ENCODE measurements around the gene SLC8A1. TPM values are rescaled to one million over a fixed set of nuclear protein-coding genes. Genes with fewer than 3 reads are reported as not detected.

Gene SLC8A1
- total and polyA plus RNA-seq, 2 donors, result 0.46 to 20.4 TPM

DNA sequence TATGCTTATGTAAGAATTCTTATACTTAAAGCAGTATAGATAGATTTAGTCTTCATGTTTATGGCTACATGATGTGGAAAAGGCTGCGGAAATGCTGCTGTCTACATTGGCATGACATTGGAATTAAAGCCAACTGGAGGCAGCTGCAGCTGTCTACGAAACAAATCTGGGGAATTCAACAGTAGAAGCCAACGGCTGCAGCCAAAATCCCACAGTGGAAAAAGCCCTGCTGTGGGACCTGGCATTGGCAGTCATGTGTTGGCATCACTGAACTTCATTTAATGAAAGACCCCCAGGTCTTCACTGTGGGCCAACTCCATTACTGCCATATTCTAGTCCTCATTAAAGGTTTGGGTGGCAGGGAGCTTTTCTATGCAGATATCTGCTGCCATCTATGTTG, 223.6 kb downstream of the SLC8A1 start:
- H3K9me3 ChIP-seq (ENCODE audit: control insufficient read depth in 2 of 2, insufficient read depth in 1 of 2, low read length in 1 of 2), result no peaks in the 10 kb centered on the region
- peak in 1 of 9 donors; percentile 22 for DNase-seq (ENCODE audit: low read depth in 6 of 9, low spot score in 9 of 9)
- no peaks in the 10 kb centered on the region for H3K36me3 ChIP-seq (ENCODE audit: control insufficient read depth in 2 of 2, insufficient read depth in 2 of 2, low read length in 1 of 2)
- no peaks in the 10 kb centered on the region for H3K27me3 ChIP-seq (ENCODE audit: control insufficient read depth in 2 of 2, insufficient read depth in 1 of 2, low read length in 1 of 2)
- peaks cover 12 to 15% of the 10 kb centered on the region in 2 donors for H3K4me1 ChIP-seq (ENCODE audit: control insufficient read depth in 2 of 2, insufficient read depth in 2 of 2, low read length in 2 of 2)
- no peak overlapping the region for H3K4me3 ChIP-seq (ENCODE audit: low read length in 2 of 2)
- 97% methylated on average over 3 of the region's 3 CpGs for WGBS
- H3K27ac ChIP-seq (ENCODE audit: low read depth in 1 of 2, low read length in 1 of 2), result no peak overlapping the region

DNA sequence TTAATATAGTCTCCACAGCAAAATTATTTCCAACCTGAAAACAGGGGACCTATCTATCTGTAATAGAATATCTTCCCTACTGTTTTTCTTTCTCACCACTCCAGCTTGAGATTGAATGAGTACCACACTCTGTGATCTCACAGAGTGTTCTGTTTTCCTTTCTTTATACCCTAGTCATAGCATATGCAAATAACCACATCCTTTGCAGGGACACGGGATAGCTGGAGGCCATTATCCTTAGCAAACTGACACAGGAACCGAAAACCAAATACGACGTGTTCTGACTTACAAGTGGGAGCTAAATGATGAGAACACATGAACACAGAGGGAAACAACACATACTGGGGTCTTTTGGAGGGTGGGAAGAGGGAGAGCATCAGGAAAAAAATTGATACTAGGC, 224.7 kb downstream of the SLC8A1 start:
- 94% methylated on average over 4 of the region's 4 CpGs for WGBS
- Histone ChIP-seq H3K9me3 (ENCODE audit: control insufficient read depth in 2 of 2, insufficient read depth in 1 of 2, low read length in 1 of 2) (no peaks in the 10 kb centered on the region), H3K27ac (ENCODE audit: low read depth in 1 of 2, low read length in 1 of 2) (no peak overlapping the region), H3K4me1 (ENCODE audit: control insufficient read depth in 2 of 2, insufficient read depth in 2 of 2, low read length in 2 of 2) (peaks cover 12 to 15% of the 10 kb centered on the region in 2 donors), H3K36me3 (ENCODE audit: control insufficient read depth in 2 of 2, insufficient read depth in 2 of 2, low read length in 1 of 2) (no peaks in the 10 kb centered on the region), H3K4me3 (ENCODE audit: low read length in 2 of 2) (no peak overlapping the region), H3K27me3 (ENCODE audit: control insufficient read depth in 2 of 2, insufficient read depth in 1 of 2, low read length in 1 of 2) (no peaks in the 10 kb centered on the region)
- DNase-seq (ENCODE audit: low read depth in 6 of 9, low spot score in 9 of 9), result no peak

DNA sequence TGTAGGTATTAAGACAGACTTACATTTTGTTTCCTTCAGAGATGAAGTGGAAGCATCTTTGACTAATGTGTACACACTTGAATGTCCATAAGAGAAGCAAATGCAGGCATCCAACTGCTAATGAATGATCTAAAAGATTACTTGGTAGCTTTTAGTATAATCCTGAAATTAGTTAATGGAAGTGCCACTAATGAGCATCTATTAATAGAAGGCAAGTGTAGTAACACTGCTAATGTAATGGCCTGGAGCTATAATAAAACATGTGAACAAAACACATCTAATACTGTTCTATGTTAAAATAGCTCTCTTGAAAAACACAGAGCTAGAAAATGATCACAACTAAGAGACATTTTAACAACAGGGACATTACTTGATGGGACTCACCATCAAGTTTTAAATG, 225.3 kb downstream of the SLC8A1 start:
- Histone ChIP-seq H3K27ac (ENCODE audit: low read depth in 1 of 2, low read length in 1 of 2) (no peak overlapping the region), H3K4me3 (ENCODE audit: low read length in 2 of 2) (no peak overlapping the region), H3K4me1 (ENCODE audit: control insufficient read depth in 2 of 2, insufficient read depth in 2 of 2, low read length in 2 of 2) (peaks cover 7 to 12% of the 10 kb centered on the region in 2 donors), H3K27me3 (ENCODE audit: control insufficient read depth in 2 of 2, insufficient read depth in 1 of 2, low read length in 1 of 2) (no peaks in the 10 kb centered on the region), H3K9me3 (ENCODE audit: control insufficient read depth in 2 of 2, insufficient read depth in 1 of 2, low read length in 1 of 2) (no peaks in the 10 kb centered on the region), H3K36me3 (ENCODE audit: control insufficient read depth in 2 of 2, insufficient read depth in 2 of 2, low read length in 1 of 2) (no peaks in the 10 kb centered on the region)
- DNase-seq (ENCODE audit: low read depth in 6 of 9, low spot score in 9 of 9), result no peak

GRCh38 chr2:40225670-40226210, 226.2 kb downstream of the SLC8A1 start:
- Histone ChIP-seq H3K9me3 (ENCODE audit: control insufficient read depth in 2 of 2, insufficient read depth in 1 of 2, low read length in 1 of 2) (no peaks in the 10 kb centered on the region), H3K27ac (ENCODE audit: low read depth in 1 of 2, low read length in 1 of 2) (no peak overlapping the region), H3K4me3 (ENCODE audit: low read length in 2 of 2) (no peak overlapping the region), H3K36me3 (ENCODE audit: control insufficient read depth in 2 of 2, insufficient read depth in 2 of 2, low read length in 1 of 2) (no peaks in the 10 kb centered on the region), H3K27me3 (ENCODE audit: control insufficient read depth in 2 of 2, insufficient read depth in 1 of 2, low read length in 1 of 2) (no peaks in the 10 kb centered on the region), H3K4me1 (ENCODE audit: control insufficient read depth in 2 of 2, insufficient read depth in 2 of 2, low read length in 2 of 2) (peaks cover 0 to 6% of the 10 kb centered on the region in 2 donors)
- no peak for DNase-seq (ENCODE audit: low read depth in 6 of 9, low spot score in 9 of 9)
- WGBS, result 64% methylated on average over 2 of the region's 2 CpGs

DNA sequence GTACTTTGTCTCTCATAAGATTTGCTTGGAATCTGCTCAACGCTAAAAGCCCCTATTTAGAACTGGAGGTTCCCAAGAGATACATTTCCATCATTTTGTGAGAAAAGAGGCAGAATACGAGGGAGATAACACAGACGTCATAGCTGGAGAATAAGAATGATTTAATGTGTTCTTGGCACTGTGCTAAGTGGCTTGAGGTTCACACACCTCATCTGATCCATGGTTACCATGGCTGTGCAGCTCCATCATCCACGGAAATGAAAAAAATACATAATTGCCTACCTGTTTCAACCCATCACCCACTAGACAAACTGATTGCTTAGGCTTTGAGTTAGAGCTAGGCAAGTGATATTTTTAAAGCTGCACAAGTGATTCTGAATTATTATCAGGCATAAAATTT, 227.6 kb downstream of the SLC8A1 start:
- no peaks in the 10 kb centered on the region for H3K27me3 ChIP-seq (ENCODE audit: control insufficient read depth in 2 of 2, insufficient read depth in 1 of 2, low read length in 1 of 2)
- no peak overlapping the region for H3K27ac ChIP-seq (ENCODE audit: low read depth in 1 of 2, low read length in 1 of 2)
- DNase-seq (ENCODE audit: low read depth in 6 of 9, low spot score in 9 of 9), result no peak
- no peaks in the 10 kb centered on the region for H3K4me1 ChIP-seq (ENCODE audit: control insufficient read depth in 2 of 2, insufficient read depth in 2 of 2, low read length in 2 of 2)
- 95% methylated on average over 4 of the region's 4 CpGs for WGBS
- no peaks in the 10 kb centered on the region for H3K36me3 ChIP-seq (ENCODE audit: control insufficient read depth in 2 of 2, insufficient read depth in 2 of 2, low read length in 1 of 2)
- H3K4me3 ChIP-seq (ENCODE audit: low read length in 2 of 2), result no peak overlapping the region
- no peaks in the 10 kb centered on the region for H3K9me3 ChIP-seq (ENCODE audit: control insufficient read depth in 2 of 2, insufficient read depth in 1 of 2, low read length in 1 of 2)

- DNase-seq (ENCODE audit: low read depth in 6 of 9, low spot score in 9 of 9), result no peak
- Histone ChIP-seq H3K36me3 (ENCODE audit: control insufficient read depth in 2 of 2, insufficient read depth in 2 of 2, low read length in 1 of 2) (no peaks in the 10 kb centered on the region), H3K4me3 (ENCODE audit: low read length in 2 of 2) (no peak overlapping the region), H3K27ac (ENCODE audit: low read depth in 1 of 2, low read length in 1 of 2) (no peak overlapping the region), H3K27me3 (ENCODE audit: control insufficient read depth in 2 of 2, insufficient read depth in 1 of 2, low read length in 1 of 2) (no peaks in the 10 kb centered on the region), H3K4me1 (ENCODE audit: control insufficient read depth in 2 of 2, insufficient read depth in 2 of 2, low read length in 2 of 2) (no peaks in the 10 kb centered on the region), H3K9me3 (ENCODE audit: control insufficient read depth in 2 of 2, insufficient read depth in 1 of 2, low read length in 1 of 2) (no peaks in the 10 kb centered on the region)
- 96% methylated on average over 4 of the region's 4 CpGs for WGBS
Observed at GRCh38 chr2:40220177-40220925, 231.5 kb downstream of the SLC8A1 start.

DNA sequence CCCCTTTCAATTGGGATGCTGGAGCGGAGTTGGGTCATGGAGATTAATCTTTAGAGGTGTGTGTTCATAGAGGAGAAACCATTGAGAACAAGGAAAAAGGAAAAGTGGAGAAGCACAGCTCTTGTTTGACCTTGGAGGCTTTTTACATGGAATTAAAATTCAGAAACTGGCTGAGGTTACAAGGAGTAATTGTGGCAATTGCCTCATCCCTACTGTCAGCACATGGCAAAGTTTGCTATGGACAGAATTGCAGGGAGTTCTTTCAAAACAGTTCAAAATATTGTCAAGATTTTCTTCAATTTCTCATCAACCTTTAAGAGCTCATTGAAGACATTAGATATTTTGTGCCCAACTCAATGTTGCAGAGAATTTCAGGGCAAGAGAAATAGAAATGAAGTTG, 232.7 kb downstream of the SLC8A1 start:
- Histone ChIP-seq H3K27me3 (ENCODE audit: control insufficient read depth in 2 of 2, insufficient read depth in 1 of 2, low read length in 1 of 2) (no peaks in the 10 kb centered on the region), H3K36me3 (ENCODE audit: control insufficient read depth in 2 of 2, insufficient read depth in 2 of 2, low read length in 1 of 2) (no peaks in the 10 kb centered on the region), H3K4me3 (ENCODE audit: low read length in 2 of 2) (no peak overlapping the region), H3K4me1 (ENCODE audit: control insufficient read depth in 2 of 2, insufficient read depth in 2 of 2, low read length in 2 of 2) (no peaks in the 10 kb centered on the region), H3K9me3 (ENCODE audit: control insufficient read depth in 2 of 2, insufficient read depth in 1 of 2, low read length in 1 of 2) (no peaks in the 10 kb centered on the region), H3K27ac (ENCODE audit: low read depth in 1 of 2, low read length in 1 of 2) (no peak overlapping the region)
- no peak for DNase-seq (ENCODE audit: low read depth in 6 of 9, low spot score in 9 of 9)
- WGBS, result 98% methylated on average over 1 of the region's 1 CpG

DNA sequence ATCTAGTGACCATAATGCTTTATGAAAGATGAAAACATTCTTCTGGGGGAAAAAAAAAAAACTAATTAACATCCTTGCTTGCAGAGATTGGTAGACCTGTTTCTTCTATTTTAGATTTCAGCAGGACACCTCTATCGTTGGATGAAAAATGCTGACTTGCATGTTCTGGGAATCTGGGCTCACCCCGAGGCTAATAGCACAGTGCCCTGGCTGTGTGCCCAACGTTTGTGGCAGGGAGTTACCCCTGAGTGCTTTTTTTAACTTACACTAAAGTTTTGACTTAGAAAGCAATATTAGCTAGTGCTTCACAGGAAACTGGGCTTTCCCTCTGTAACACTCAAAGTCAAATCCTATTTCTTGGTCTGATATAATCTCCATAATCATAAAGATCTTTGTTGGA, 233.2 kb downstream of the SLC8A1 start:
- no peak overlapping the region for H3K27ac ChIP-seq (ENCODE audit: low read depth in 1 of 2, low read length in 1 of 2)
- no peaks in the 10 kb centered on the region for H3K36me3 ChIP-seq (ENCODE audit: control insufficient read depth in 2 of 2, insufficient read depth in 2 of 2, low read length in 1 of 2)
- H3K9me3 ChIP-seq (ENCODE audit: control insufficient read depth in 2 of 2, insufficient read depth in 1 of 2, low read length in 1 of 2), result no peaks in the 10 kb centered on the region
- H3K4me3 ChIP-seq (ENCODE audit: low read length in 2 of 2), result no peak overlapping the region
- no peaks in the 10 kb centered on the region for H3K4me1 ChIP-seq (ENCODE audit: control insufficient read depth in 2 of 2, insufficient read depth in 2 of 2, low read length in 2 of 2)
- no peaks in the 10 kb centered on the region for H3K27me3 ChIP-seq (ENCODE audit: control insufficient read depth in 2 of 2, insufficient read depth in 1 of 2, low read length in 1 of 2)
- WGBS, result 4% methylated on average over 3 of the region's 3 CpGs
- DNase-seq (ENCODE audit: low read depth in 6 of 9, low spot score in 9 of 9), result no peak

GRCh38 chr2:40213619-40214018, 238.3 kb downstream of the SLC8A1 start:
- H3K4me1 ChIP-seq (ENCODE audit: control insufficient read depth in 2 of 2, insufficient read depth in 2 of 2, low read length in 2 of 2), result no peaks in the 10 kb centered on the region
- no peak for DNase-seq (ENCODE audit: low read depth in 6 of 9, low spot score in 9 of 9)
- H3K36me3 ChIP-seq (ENCODE audit: control insufficient read depth in 2 of 2, insufficient read depth in 2 of 2, low read length in 1 of 2), result no peaks in the 10 kb centered on the region
- H3K4me3 ChIP-seq (ENCODE audit: low read length in 2 of 2), result no peak overlapping the region
- 95% methylated on average over 3 of the region's 3 CpGs for WGBS
- no peak overlapping the region for H3K27ac ChIP-seq (ENCODE audit: low read depth in 1 of 2, low read length in 1 of 2)
- no peaks in the 10 kb centered on the region for H3K9me3 ChIP-seq (ENCODE audit: control insufficient read depth in 2 of 2, insufficient read depth in 1 of 2, low read length in 1 of 2)
- H3K27me3 ChIP-seq (ENCODE audit: control insufficient read depth in 2 of 2, insufficient read depth in 1 of 2, low read length in 1 of 2), result no peaks in the 10 kb centered on the region

All from thymus (tissue), 11 donors.